Caco-2 (cell line): Measurements from ENCODE around the gene MNDA. TPM values are rescaled to one million over a fixed set of nuclear protein-coding genes. Genes with fewer than 3 reads are reported as not detected.

Experiments used
- Bru-seq: library from RNA; stranded (reverse); fragments of 400-500 nt; gene quantifications from one replicate; lab custom pipeline; 2021; lab: Mats Ljungman, UMichigan
- BruChase-seq, 2 experiments: library from RNA; stranded (reverse); fragments of 400-500 nt; gene quantifications; one replicate each; lab custom pipeline; 2021; lab: Mats Ljungman, UMichigan
- BruUV-seq: library from RNA; stranded (reverse); fragments of 400-500 nt; replicated peaks from 2 replicates; lab custom pipeline; 2021; lab: Mats Ljungman, UMichigan
- CTCF ChIA-PET: fragments of 300-600 bp; sonication (Branson Sonifier 250); formaldehyde crosslinking; loops from one replicate; lab custom pipeline; 2022; ENCODE audit warnings: antibody characterized with exemption; lab: Charles Lee
- POLR2A ChIA-PET: fragments of 300-600 bp; sonication (Branson Sonifier 250); formaldehyde crosslinking; loops from one replicate; lab custom pipeline; 2022; ENCODE audit warnings: antibody characterized with exemption; lab: Charles Lee
- DNase-seq, 2 experiments: peaks; one replicate each; pipeline versions ENCODE4 v3.0.0 to v3.0.0-alpha.2; 2020 to 2022
- H3K27me3 ChIP-seq: replicated peaks from 2 replicates; pipeline ENCODE4 v1.6.0; 2011; ENCODE audit warnings: low read length; ENCODE audit not compliant: control insufficient read depth, insufficient read depth
- H3K36me3 ChIP-seq: 2 replicates; pipeline ENCODE4 v1.5.1; 2011; ENCODE audit warnings: low read length; ENCODE audit not compliant: control insufficient read depth, insufficient read depth
- H3K4me1 ChIP-seq: fragments of 250-450 bp; sonication (Bioruptor Pico); 2 replicates; pipeline ENCODE4 v1.5.1; 2020; ENCODE audit warnings: mild to moderate bottlenecking
- H3K4me3 ChIP-seq: 2 replicates; pipeline ENCODE4 v1.5.1; 2011; ENCODE audit warnings: low read depth, mild to moderate bottlenecking, control low read depth, low read length
- H3K9me3 ChIP-seq: fragments of 250-450 bp; sonication (Bioruptor Pico); 2 replicates; pipeline ENCODE4 v1.5.1; 2020; ENCODE audit warnings: mild to moderate bottlenecking, moderate library complexity
- H3K27ac Mint-ChIP-seq: one replicate; pipeline ENCODE4 v1.8.0; 2022; ENCODE audit warnings: mixed read lengths; ENCODE audit not compliant: unreplicated experiment
- H3K27me3 Mint-ChIP-seq: one replicate; pipeline ENCODE4 v1.8.0; 2022; ENCODE audit warnings: mixed read lengths; ENCODE audit not compliant: insufficient read depth, unreplicated experiment
- H3K36me3 Mint-ChIP-seq: one replicate; pipeline ENCODE4 v1.8.0; 2022; ENCODE audit warnings: mild to moderate bottlenecking, mixed read lengths; ENCODE audit not compliant: insufficient read depth, unreplicated experiment
- H3K4me1 Mint-ChIP-seq: one replicate; pipeline ENCODE4 v1.8.0; 2022; ENCODE audit warnings: low read depth, mixed read lengths; ENCODE audit not compliant: unreplicated experiment
- H3K4me3 Mint-ChIP-seq: one replicate; pipeline ENCODE4 v1.8.0; 2022; ENCODE audit warnings: mild to moderate bottlenecking, moderate library complexity, mixed read lengths; ENCODE audit not compliant: unreplicated experiment
- H3K9me3 Mint-ChIP-seq: one replicate; pipeline ENCODE4 v1.8.0; 2022; ENCODE audit warnings: mixed read lengths; ENCODE audit not compliant: unreplicated experiment
- CTCF ChIP-seq, 2 experiments: fragments of 200-600 bp in 1 of 2; IDR thresholded peaks; 1 replicate in 1 of 2; 2 replicates in 1 of 2; pipeline versions ENCODE4 v1.5.1 to v1.8.0; 2011 to 2022; ENCODE audit warnings: antibody characterized with exemption in 1 of 2, control low read depth in 1 of 2, inconsistent platforms in 1 of 2, low read depth in 1 of 2, low read length in 1 of 2, mild to moderate bottlenecking in 1 of 2, moderate library complexity in 1 of 2; ENCODE audit not compliant: insufficient read depth in 1 of 2, severe bottlenecking in 1 of 2, unreplicated experiment in 1 of 2
- intact Hi-C: fragments of 100-400 bp; cut with micrococcal nuclease; formaldehyde crosslinking; loops from one replicate; pipeline ENCODE4 v1.10.0; 2022; ENCODE audit not compliant: unreplicated experiment
- long read RNA-seq: library from polyadenylated mRNA; stranded (forward); transcript quantifications from one replicate; pipeline ENCODE4 v2.0.0, GENCODE V29; 2022
- total RNA-seq: library from RNA; stranded (reverse); gene quantifications from 2 replicates; pipeline ENCODE4 v1.2.3, GENCODE V29; 2022

MNDA gene
- total RNA-seq: not detected in 2 replicates
- not detected for Bru-seq, nascent RNA
- not detected for BruChase-seq, experiment 1, labeled RNA remaining after a 2-hour chase
- BruChase-seq, experiment 2, labeled RNA remaining after a 6-hour chase: not detected
- long read RNA-seq: 0 reads

DNA sequence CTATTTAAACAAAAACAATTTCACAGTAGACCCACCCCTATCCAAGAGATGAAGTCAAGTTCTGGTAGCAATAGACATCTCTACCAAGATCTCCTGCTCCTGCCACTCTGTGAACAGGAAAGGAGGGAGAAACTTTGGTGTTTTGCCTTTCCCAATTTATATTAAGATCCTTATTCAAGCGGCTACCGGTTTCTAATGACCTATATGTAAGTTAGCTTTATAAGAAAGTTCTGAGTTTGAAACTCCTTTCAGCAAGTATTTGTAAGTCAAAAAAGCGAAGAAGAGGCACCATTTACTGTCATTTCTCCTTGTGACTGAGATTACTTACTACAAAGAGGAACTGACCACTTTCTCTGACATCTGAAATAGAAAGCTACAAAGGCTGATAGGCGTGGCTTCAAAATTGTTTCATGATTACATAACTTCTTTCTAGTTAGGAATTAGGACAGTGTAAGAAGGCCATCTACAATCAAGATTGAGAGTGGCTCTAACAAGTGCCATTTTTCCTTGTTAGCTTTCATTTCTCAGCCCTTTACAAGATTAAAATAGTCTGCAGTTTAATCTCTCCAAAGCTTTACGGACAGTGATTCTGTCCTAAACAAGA, at the start of gene MNDA:
Gene MNDA, plus strand, starts transcription at position 448 of the 604 bp plus-strand sequence. CDS start 10,803 bp downstream, outside the sequence.
- intact Hi-C loops: no loop called here
- no peak for TF ChIP-seq CTCF (IDR thresholded peaks at IDR 0.05; ENCODE audit: insufficient read depth in 1 of 2, low read depth in 1 of 2, low read length in 1 of 2, severe bottlenecking in 1 of 2, unreplicated experiment in 1 of 2)
- no peak within 1 kb of the TSS for H3K4me3 ChIP-seq
- H3K9me3 ChIP-seq: no peaks in the 10 kb centered on the region
- H3K27me3 ChIP-seq: no peaks in the 10 kb centered on the region
- Mint-ChIP-seq H3K36me3 (no peaks in the 10 kb centered on the region), H3K27me3 (no peaks in the 10 kb centered on the region), H3K9me3 (peaks cover 39% of the 10 kb centered on the region), H3K4me3 (no peak within 1 kb of the TSS), H3K4me1 (no peaks in the 10 kb centered on the region), H3K27ac (no peak within 1 kb of the TSS)
- no peak for DNase-seq
- no TSS peak for BruUV-seq
- CTCF ChIA-PET: no interaction called here
- POLR2A ChIA-PET: no interaction called here
- H3K36me3 ChIP-seq: no peaks in the 10 kb centered on the region
- H3K4me1 ChIP-seq: no peaks in the 10 kb centered on the region

DNA sequence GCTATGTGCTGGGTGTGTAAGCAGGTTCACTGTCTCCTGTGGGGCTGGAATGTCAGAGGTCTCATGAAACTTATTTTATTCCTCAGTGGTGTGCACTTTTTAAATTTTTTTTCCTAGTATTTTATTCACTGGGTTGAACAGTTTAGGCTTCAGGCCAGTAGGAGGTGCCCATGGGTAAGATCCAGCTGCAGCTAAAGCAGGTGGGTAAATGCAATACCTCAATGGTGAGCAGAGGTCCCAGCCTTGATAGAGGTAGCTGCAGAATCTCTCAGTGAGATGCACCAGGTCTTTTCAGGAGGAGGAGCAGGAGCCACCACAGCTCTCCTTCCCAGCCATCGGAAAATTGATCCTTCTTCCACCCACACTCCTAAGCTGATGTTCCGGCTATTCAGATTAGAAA, 37.5 kb upstream of the MNDA start:
- ChIA-PET POLR2A (no interaction called here), CTCF (no interaction called here)
- no peak overlapping the region for H3K27ac Mint-ChIP-seq
- intact Hi-C loops: no loop called here
- Histone ChIP-seq H3K4me3 (no peak overlapping the region), H3K27me3 (no peaks in the 10 kb centered on the region), H3K4me1 (no peaks in the 10 kb centered on the region), H3K36me3 (no peaks in the 10 kb centered on the region), H3K9me3 (no peaks in the 10 kb centered on the region)
- no peaks in the 10 kb centered on the region for H3K36me3 Mint-ChIP-seq
- TF ChIP-seq CTCF (IDR thresholded peaks at IDR 0.05; ENCODE audit: insufficient read depth in 1 of 2, low read depth in 1 of 2, low read length in 1 of 2, severe bottlenecking in 1 of 2, unreplicated experiment in 1 of 2): no peak
- H3K4me1 Mint-ChIP-seq: no peaks in the 10 kb centered on the region
- BruUV-seq: no TSS peak
- no peak for DNase-seq
- H3K4me3 Mint-ChIP-seq: no peak overlapping the region
- no peaks in the 10 kb centered on the region for H3K9me3 Mint-ChIP-seq
- no peaks in the 10 kb centered on the region for H3K27me3 Mint-ChIP-seq

DNA sequence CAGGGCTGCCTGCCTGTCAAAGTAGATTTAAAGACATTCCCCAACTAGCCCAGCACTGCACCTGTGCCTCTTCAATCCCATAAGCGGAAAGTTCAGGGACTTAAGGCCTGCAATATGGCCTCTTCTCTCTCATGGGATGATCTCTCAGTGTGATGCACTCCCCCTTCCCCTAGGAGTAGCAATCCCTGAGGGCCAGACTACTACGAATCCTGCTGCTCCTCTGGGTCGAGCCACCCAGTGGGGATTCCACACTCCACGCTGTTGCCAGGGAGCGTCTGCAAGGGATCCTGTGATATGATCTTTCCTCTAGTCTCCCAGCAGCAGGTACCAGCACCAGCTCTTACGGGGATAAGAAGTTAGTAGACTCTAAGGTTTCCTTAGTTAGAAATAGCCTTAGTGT, 36.9 kb upstream of the MNDA start:
- Histone ChIP-seq H3K4me3 (no peak overlapping the region), H3K4me1 (no peaks in the 10 kb centered on the region), H3K27me3 (no peaks in the 10 kb centered on the region), H3K36me3 (no peaks in the 10 kb centered on the region), H3K9me3 (no peaks in the 10 kb centered on the region)
- Mint-ChIP-seq H3K9me3 (no peaks in the 10 kb centered on the region), H3K36me3 (no peaks in the 10 kb centered on the region), H3K27ac (no peak overlapping the region), H3K4me1 (no peaks in the 10 kb centered on the region), H3K4me3 (no peak overlapping the region), H3K27me3 (no peaks in the 10 kb centered on the region)
- BruUV-seq: no TSS peak
- POLR2A ChIA-PET: no interaction called here
- no peak for DNase-seq
- CTCF ChIA-PET: no interaction called here
- TF ChIP-seq CTCF (IDR thresholded peaks at IDR 0.05; ENCODE audit: insufficient read depth in 1 of 2, low read depth in 1 of 2, low read length in 1 of 2, severe bottlenecking in 1 of 2, unreplicated experiment in 1 of 2): no peak
- intact Hi-C loops: no loop called here
